Glomerular visceral epithelial cell (primary cell): Measurements from ENCODE around the gene EXOC6.
A peak's percentile ranks its signal among the peaks of the same experiment; 100 is the strongest.

Experiments
- DNase-seq: peaks from one replicate; pipeline ENCODE4 v3.0.0-alpha.2; 2016; ENCODE audit errors: extremely low spot score

Gene EXOC6

GRCh38 chr10:93026072-93026471, 177.8 kb downstream of the EXOC6 start:
- no peak for DNase-seq

- DNase-seq = no peak
Observed at GRCh38 chr10:93027508-93027907, 179.2 kb downstream of the EXOC6 start.

GRCh38 chr10:93028883-93029282, 180.6 kb downstream of the EXOC6 start:
- peak; percentile 12 for DNase-seq

- peak; percentile 17 for DNase-seq
Observed at GRCh38 chr10:93030409-93030808, 182.1 kb downstream of the EXOC6 start.

- no peak for DNase-seq
Observed at GRCh38 chr10:93032105-93032808, 183.9 kb downstream of the EXOC6 start.

GRCh38 chr10:93032809-93033137, 184.5 kb downstream of the EXOC6 start:
- DNase-seq = no peak

GRCh38 chr10:93034426-93034825, 186.1 kb downstream of the EXOC6 start:
- DNase-seq = no peak

GRCh38 chr10:93039110-93039509, 190.8 kb downstream of the EXOC6 start:
- no peak for DNase-seq

GRCh38 chr10:93039721-93040120, 191.4 kb downstream of the EXOC6 start:
- peak; percentile 24 for DNase-seq

- DNase-seq = no peak
Observed at GRCh38 chr10:93054486-93054885, 206.2 kb downstream of the EXOC6 start.

- no peak for DNase-seq
Observed at GRCh38 chr10:93058139-93058538, 209.8 kb downstream of the EXOC6 start.

GRCh38 chr10:93059975-93060886, 211.9 kb downstream of the EXOC6 start, which contains the start of gene CYP26C1:
Gene CYP26C1, plus strand, starts transcription at chr10:93060798. Its CDS starts 466 bp downstream, at chr10:93061264.
- no peak for DNase-seq

- no peak for DNase-seq
Observed at GRCh38 chr10:93060887-93061593, 212.7 kb downstream of the EXOC6 start.

- no peak for DNase-seq
Observed at GRCh38 chr10:93061594-93062513, 213.5 kb downstream of the EXOC6 start.

GRCh38 chr10:93062514-93063143, 214.3 kb downstream of the EXOC6 start:
- DNase-seq = peak; percentile 56

- no peak for DNase-seq
Observed at GRCh38 chr10:93063144-93063976, 215.0 kb downstream of the EXOC6 start.

- DNase-seq = no peak
Observed at GRCh38 chr10:93063977-93064660, 215.8 kb downstream of the EXOC6 start.

GRCh38 chr10:93064874-93065660, 216.7 kb downstream of the EXOC6 start:
- DNase-seq = no peak
